Hepatocyte (in vitro differentiated cells): ENCODE measurements around the gene OR8K5. TPM values are rescaled to one million over a fixed set of nuclear protein-coding genes. Genes with fewer than 3 reads are reported as not detected.
A peak's percentile ranks its signal among the peaks of the same experiment; 100 is the strongest.

Source experiments
- DNase-seq: peaks from one replicate; pipeline ENCODE4 v3.0.0-alpha.2; 2016; ENCODE audit warnings: low spot score
- H2AFZ ChIP-seq: fragments of 200-600 bp; sonication (generic); 2 replicates; pipeline ENCODE4 v1.6.0; 2016; ENCODE audit warnings: antibody characterized with exemption, mild to moderate bottlenecking
- H3K27ac ChIP-seq: fragments of 200-600 bp; sonication (generic); 2 replicates; pipeline ENCODE4 v1.5.1; 2016; ENCODE audit warnings: mild to moderate bottlenecking
- H3K27me3 ChIP-seq: fragments of 200-600 bp; sonication (generic); 2 replicates; pipeline ENCODE4 v1.6.1; 2016
- H3K36me3 ChIP-seq: fragments of 200-600 bp; sonication (generic); replicated peaks from 2 replicates; pipeline ENCODE4 v1.5.1; 2016; ENCODE audit warnings: low read depth; ENCODE audit not compliant: insufficient read depth
- H3K4me1 ChIP-seq: fragments of 200-600 bp; sonication (generic); 2 replicates; pipeline ENCODE4 v1.5.1; 2016; ENCODE audit warnings: mild to moderate bottlenecking, moderate library complexity; ENCODE audit not compliant: insufficient read depth
- H3K4me2 ChIP-seq: fragments of 200-600 bp; sonication (generic); 2 replicates; pipeline ENCODE4 v1.6.0; 2016
- H3K4me3 ChIP-seq: fragments of 200-600 bp; sonication (generic); 2 replicates; pipeline ENCODE4 v1.5.1; 2016; ENCODE audit warnings: mild to moderate bottlenecking
- H3K79me2 ChIP-seq: fragments of 200-600 bp; sonication (generic); 2 replicates; pipeline ENCODE4 v1.6.0; 2017; ENCODE audit warnings: mild to moderate bottlenecking
- H3K9me2 ChIP-seq: fragments of 200-600 bp; sonication (generic); replicated peaks from 2 replicates; pipeline ENCODE4 v1.6.0; 2017; ENCODE audit warnings: mild to moderate bottlenecking; ENCODE audit not compliant: insufficient read depth
- H3K9me3 ChIP-seq: fragments of 200-600 bp; sonication (generic); 2 replicates; pipeline ENCODE4 v1.5.1; 2016; ENCODE audit warnings: low read depth, mild to moderate bottlenecking
- H4K20me1 ChIP-seq: fragments of 200-600 bp; sonication (generic); 2 replicates; pipeline ENCODE4 v1.6.0; 2016; ENCODE audit warnings: mild to moderate bottlenecking; ENCODE audit not compliant: insufficient read depth, poor library complexity, severe bottlenecking
- EZH2 ChIP-seq: fragments of 200-600 bp; sonication (generic); IDR thresholded peaks from 2 replicates; pipeline ENCODE4 v1.6.1; 2016; ENCODE audit warnings: antibody characterized with exemption, mild to moderate bottlenecking, borderline replicate concordance
- EZH2phosphoT487 ChIP-seq: fragments of 200-600 bp; sonication (generic); IDR thresholded peaks from one replicate; pipeline ENCODE4 v1.6.1; 2018; ENCODE audit warnings: antibody characterized with exemption, mild to moderate bottlenecking, low read depth, moderate library complexity; ENCODE audit not compliant: unreplicated experiment, severe bottlenecking
- WGBS: methylation state at CpG from one replicate; pipeline ENCODE4 v1.1.6; 2016; ENCODE audit warnings: low lambda C conversion rate; ENCODE audit errors: missing lambda C conversion rate; 5-methylcytosine and 5-hydroxymethylcytosine counted together
- polyA plus RNA-seq: library from polyadenylated mRNA; unstranded; fragments of >200 nt; fragmentation: Nextera tagmentation; extraction: Ambion mirVana; gene quantifications from 2 replicates; pipeline ENCODE4 v1.2.1, GENCODE V29; 2016
- total RNA-seq: library from RNA; depleted of rRNA; stranded (reverse); fragments of >200 nt; gene quantifications from 2 replicates; pipeline ENCODE4 v1.2.3, GENCODE V29; 2014
- TF ChIP-seq, protein P1 (sequence below): fragments of 200-600 bp; sonication (generic); IDR thresholded peaks from 2 replicates; pipeline ENCODE4 v1.5.1; 2016; ENCODE audit warnings: antibody characterized with exemption, mild to moderate bottlenecking; ENCODE audit not compliant: poor library complexity

OR8K5 gene
- total and polyA plus RNA-seq, 2 experiments from 2014 or later: not detected

DNA sequence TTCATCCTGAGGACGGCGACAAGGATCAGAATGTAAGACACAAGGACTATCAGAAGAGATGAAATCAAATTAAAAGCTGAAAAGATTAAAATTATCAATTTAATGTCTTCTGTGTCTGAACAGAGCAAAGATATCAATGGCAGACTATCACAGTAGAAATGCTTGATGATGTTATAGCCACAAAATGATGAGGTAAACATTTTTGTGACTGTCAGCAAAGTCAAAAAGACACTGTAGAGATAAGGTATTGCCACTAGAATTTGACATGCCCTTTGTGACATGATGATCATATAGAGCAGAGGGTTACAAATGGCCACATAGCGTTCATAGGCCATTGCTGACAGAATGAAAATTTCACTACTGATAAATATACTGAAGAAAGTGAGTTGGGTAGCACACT lies 28.5 kb upstream of the OR8K5 start:
- Histone ChIP-seq H3K9me2 (no peaks in the 10 kb centered on the region), H3K27ac (no peak overlapping the region), H3K4me3 (no peak overlapping the region), H3K27me3 (no peaks in the 10 kb centered on the region), H3K9me3 (no peaks in the 10 kb centered on the region), H3K4me1 (no peaks in the 10 kb centered on the region), H3K4me2 (no peak overlapping the region), H3K36me3 (no peaks in the 10 kb centered on the region), H3K79me2 (no peaks in the 10 kb centered on the region), H4K20me1 (no peaks in the 10 kb centered on the region), H2AFZ (no peak overlapping the region)
- WGBS: 95% methylated on average over 3 of the region's 3 CpGs
- no peak for DNase-seq
- TF ChIP-seq EZH2 (no peak), EZH2phosphoT487 (no peak)
- TF ChIP-seq, protein P1, sequence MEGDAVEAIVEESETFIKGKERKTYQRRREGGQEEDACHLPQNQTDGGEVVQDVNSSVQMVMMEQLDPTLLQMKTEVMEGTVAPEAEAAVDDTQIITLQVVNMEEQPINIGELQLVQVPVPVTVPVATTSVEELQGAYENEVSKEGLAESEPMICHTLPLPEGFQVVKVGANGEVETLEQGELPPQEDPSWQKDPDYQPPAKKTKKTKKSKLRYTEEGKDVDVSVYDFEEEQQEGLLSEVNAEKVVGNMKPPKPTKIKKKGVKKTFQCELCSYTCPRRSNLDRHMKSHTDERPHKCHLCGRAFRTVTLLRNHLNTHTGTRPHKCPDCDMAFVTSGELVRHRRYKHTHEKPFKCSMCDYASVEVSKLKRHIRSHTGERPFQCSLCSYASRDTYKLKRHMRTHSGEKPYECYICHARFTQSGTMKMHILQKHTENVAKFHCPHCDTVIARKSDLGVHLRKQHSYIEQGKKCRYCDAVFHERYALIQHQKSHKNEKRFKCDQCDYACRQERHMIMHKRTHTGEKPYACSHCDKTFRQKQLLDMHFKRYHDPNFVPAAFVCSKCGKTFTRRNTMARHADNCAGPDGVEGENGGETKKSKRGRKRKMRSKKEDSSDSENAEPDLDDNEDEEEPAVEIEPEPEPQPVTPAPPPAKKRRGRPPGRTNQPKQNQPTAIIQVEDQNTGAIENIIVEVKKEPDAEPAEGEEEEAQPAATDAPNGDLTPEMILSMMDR: no peak

GRCh38 chr11:56183459-56183858 lies 23.3 kb upstream of the OR8K5 start:
- Histone ChIP-seq H4K20me1 (no peaks in the 10 kb centered on the region), H3K79me2 (no peaks in the 10 kb centered on the region), H3K9me2 (no peaks in the 10 kb centered on the region), H2AFZ (no peak overlapping the region), H3K4me2 (no peak overlapping the region), H3K36me3 (no peaks in the 10 kb centered on the region), H3K4me1 (no peaks in the 10 kb centered on the region), H3K9me3 (no peaks in the 10 kb centered on the region), H3K27me3 (no peaks in the 10 kb centered on the region), H3K27ac (no peak overlapping the region), H3K4me3 (no peak overlapping the region)
- DNase-seq: no peak
- TF ChIP-seq EZH2phosphoT487 (no peak), EZH2 (no peak)
- TF ChIP-seq, protein P1: no peak

DNA sequence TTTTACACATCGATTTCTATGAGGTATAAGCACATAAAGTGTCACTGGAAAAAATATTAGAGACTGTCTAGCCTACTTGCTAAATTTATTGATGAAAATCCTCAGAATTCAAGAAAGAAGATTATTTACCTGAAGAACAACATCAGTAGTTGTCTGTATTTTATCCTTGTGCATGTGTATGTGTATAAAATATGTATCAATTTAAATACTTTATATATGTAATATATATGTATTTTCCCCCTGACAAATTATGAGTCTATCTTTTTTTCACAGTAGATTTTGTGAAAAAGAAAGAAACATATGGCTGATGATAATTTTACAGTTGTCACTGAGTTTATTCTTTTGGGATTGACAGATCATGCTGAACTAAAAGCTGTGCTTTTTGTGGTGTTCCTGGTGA lies 16.2 kb upstream of the OR8K5 start, which contains the start of gene OR5J2:
Gene OR5J2 (plus strand): TSS at position 301 of the 400 bp plus-strand sequence. CDS start 0 bp downstream, at position 301.
- no peaks in the 10 kb centered on the region for H3K36me3 ChIP-seq
- no peaks in the 10 kb centered on the region for H4K20me1 ChIP-seq
- H2AFZ ChIP-seq: no peak within 1 kb of the TSS
- DNase-seq: no peak
- H3K27me3 ChIP-seq: no peaks in the 10 kb centered on the region
- H3K27ac ChIP-seq: no peak within 1 kb of the TSS
- H3K4me3 ChIP-seq: no peak within 1 kb of the TSS
- no peaks in the 10 kb centered on the region for H3K79me2 ChIP-seq
- 77% methylated on average over 1 of the region's 1 CpG for whole genome bisulfite sequencing
- H3K4me1 ChIP-seq: peaks cover 5% of the 10 kb centered on the region
- no peak for TF ChIP-seq EZH2phosphoT487
- TF ChIP-seq EZH2: no peak
- TF ChIP-seq, protein P1: no peak
- H3K9me3 ChIP-seq: no peaks in the 10 kb centered on the region
- no peak within 1 kb of the TSS for H3K4me2 ChIP-seq
- H3K9me2 ChIP-seq: no peaks in the 10 kb centered on the region

GRCh38 chr11:56172256-56172830 lies 12.2 kb upstream of the OR8K5 start:
- Histone ChIP-seq H3K27ac (peak overlapping the region; percentile 71), H3K4me3 (no peak overlapping the region), H3K9me3 (no peaks in the 10 kb centered on the region), H2AFZ (no peak overlapping the region), H3K79me2 (no peaks in the 10 kb centered on the region), H3K4me2 (peak overlapping the region; percentile 59), H3K36me3 (no peaks in the 10 kb centered on the region), H3K9me2 (no peaks in the 10 kb centered on the region), H4K20me1 (no peaks in the 10 kb centered on the region), H3K27me3 (no peaks in the 10 kb centered on the region), H3K4me1 (peaks cover 5% of the 10 kb centered on the region)
- TF ChIP-seq EZH2 (no peak), EZH2phosphoT487 (no peak)
- TF ChIP-seq, protein P1: no peak
- peak; percentile 57 for DNase-seq
- 48% methylated on average over 3 of the region's 3 CpGs for WGBS
